ENCODE results near the gene CASP2. TPM values are rescaled to one million over a fixed set of nuclear protein-coding genes. Genes with fewer than 3 reads are reported as not detected.

CASP2 gene
- total RNA-seq: 59.5 and 62.2 TPM in 2 replicates

DNA sequence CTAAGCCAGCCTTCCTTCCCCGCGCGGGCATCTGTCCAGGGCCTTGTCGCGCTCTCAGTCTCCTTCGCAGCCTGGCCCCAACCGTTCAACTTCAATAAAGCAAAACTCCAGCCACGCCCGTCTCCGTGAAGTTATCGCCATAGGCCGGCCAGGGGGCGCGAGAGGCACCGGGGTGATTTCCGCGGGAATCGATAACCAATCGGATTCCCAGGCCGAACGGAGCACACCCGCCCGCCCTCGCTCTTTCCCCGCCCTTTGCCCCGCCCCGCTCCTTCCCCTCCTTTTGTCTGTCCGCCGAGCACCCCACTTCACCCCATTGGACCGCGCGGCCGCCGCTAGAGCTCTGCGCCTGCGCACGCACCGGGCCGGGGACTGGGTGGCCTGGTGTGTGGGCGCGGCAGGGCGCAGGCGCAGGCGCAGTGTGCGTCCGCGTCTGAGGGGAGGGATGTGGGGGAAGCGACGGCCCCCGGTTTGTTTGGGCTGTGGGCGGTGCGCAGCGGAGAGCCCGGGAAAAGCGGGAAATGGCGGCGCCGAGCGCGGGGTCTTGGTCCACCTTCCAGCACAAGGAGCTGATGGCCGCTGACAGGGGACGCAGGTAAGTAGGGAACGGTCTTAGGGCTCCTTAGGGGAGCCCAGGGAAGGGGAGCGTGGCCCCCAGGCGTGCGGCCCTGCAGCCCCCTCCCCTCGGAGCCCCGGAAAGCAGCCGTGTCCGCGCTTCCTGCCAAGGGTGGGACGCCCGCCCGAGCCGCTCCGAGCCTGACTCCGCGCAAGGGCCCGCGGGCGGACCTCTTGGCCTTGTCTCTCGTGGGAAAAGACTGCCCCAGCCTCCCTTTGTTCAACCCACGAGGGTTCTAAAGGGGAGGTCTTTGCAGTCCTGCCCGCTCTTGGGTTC is at the start of gene CASP2:
Gene CASP2, plus strand, starts transcription at position 417 of the 892 bp plus-strand sequence. Its CDS starts 105 bp downstream, at position 522.
- Mint-ChIP-seq H3K36me3 (ENCODE audit: low read depth) (peaks cover 31% of the 10 kb centered on the region), H3K27me3 (no peaks in the 10 kb centered on the region), H3K27ac (peak within 1 kb of the TSS; percentile 89), H3K4me1 (peaks cover 54% of the 10 kb centered on the region), H3K4me3 (peak within 1 kb of the TSS; percentile 96), H3K9me3 (no peaks in the 10 kb centered on the region)
- CTCF ChIA-PET: interaction anchor here (0.5 to 1.5 kb wide), 5 partner anchors 9 to 92 kb away, joined by 3 to 5 read pairs (median 4); no protein-coding TSS in a partner anchor
- TF ChIP-seq, protein P1, sequence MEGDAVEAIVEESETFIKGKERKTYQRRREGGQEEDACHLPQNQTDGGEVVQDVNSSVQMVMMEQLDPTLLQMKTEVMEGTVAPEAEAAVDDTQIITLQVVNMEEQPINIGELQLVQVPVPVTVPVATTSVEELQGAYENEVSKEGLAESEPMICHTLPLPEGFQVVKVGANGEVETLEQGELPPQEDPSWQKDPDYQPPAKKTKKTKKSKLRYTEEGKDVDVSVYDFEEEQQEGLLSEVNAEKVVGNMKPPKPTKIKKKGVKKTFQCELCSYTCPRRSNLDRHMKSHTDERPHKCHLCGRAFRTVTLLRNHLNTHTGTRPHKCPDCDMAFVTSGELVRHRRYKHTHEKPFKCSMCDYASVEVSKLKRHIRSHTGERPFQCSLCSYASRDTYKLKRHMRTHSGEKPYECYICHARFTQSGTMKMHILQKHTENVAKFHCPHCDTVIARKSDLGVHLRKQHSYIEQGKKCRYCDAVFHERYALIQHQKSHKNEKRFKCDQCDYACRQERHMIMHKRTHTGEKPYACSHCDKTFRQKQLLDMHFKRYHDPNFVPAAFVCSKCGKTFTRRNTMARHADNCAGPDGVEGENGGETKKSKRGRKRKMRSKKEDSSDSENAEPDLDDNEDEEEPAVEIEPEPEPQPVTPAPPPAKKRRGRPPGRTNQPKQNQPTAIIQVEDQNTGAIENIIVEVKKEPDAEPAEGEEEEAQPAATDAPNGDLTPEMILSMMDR (IDR thresholded peaks at IDR 0.05): no peak
- POLR2A ChIA-PET: interaction anchor here (0.6 to 2.3 kb wide), 17 partner anchors 8 to 1548 kb away, joined by 3 to 23 read pairs (median 5); partner anchors contain the start of genes GSTK1, TCAF1 and TPK1
- intact Hi-C loops (cut with micrococcal nuclease): loop anchor here (1.0 to 10.0 kb wide), 10 partner anchors 17 to 1547 kb away; partner anchors contain the start of genes EPHB6, GSTK1, TCAF1 and TPK1
- ATAC-seq (ENCODE audit: low read depth) (peak; percentile 91), DNase-seq (peak; percentile 97)

DNA sequence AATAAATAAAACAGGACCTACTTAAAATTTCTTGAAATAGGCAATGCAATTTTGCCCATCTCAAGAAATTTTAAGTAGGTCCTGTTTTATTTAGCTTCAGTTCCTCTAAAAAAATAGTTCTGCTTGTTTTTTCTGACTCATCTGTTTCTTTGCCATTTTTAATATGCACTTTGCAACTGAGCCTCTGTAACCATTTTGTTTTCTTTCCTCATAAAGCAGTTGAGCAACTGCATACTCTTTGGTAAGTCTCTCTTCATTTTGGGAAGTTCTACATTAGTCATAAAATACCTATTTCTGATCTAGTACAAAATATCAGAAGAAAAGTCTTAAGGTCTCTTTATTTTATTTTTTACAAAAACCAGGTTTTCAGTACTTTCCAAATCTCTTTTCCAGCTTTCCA is 48.3 kb upstream of the CASP2 start:
- intact Hi-C loops (cut with micrococcal nuclease): loop anchor here (1.0 to 10.0 kb wide), 10 partner anchors 17 to 1155 kb away; partner anchors contain the start of genes CASP2, EPHA1 and FAM131B
- CTCF ChIA-PET: interaction anchor here (0.9 to 4.3 kb wide), 28 partner anchors 10 to 1198 kb away, joined by 3 to 118 read pairs (median 7); partner anchors contain the start of genes EPHA1 and GSTK1
- H3K4me1 Mint-ChIP-seq: peaks cover 2% of the 10 kb centered on the region
- POLR2A ChIA-PET: interaction anchor here (1.3 to 1.5 kb wide), 2 partner anchors 23 to 140 kb away, joined by 4 to 10 read pairs; partner anchors contain the start of gene GSTK1
- no peak overlapping the region for H3K4me3 Mint-ChIP-seq
- peaks cover 21% of the 10 kb centered on the region for H3K9me3 Mint-ChIP-seq
- H3K27me3 Mint-ChIP-seq: peaks cover 14% of the 10 kb centered on the region
- ATAC-seq (ENCODE audit: low read depth) (no peak), DNase-seq (no peak)
- TF ChIP-seq, protein P1 (IDR thresholded peaks at IDR 0.05): no peak
- H3K36me3 Mint-ChIP-seq (ENCODE audit: low read depth): no peaks in the 10 kb centered on the region
- no peak overlapping the region for H3K27ac Mint-ChIP-seq

DNA sequence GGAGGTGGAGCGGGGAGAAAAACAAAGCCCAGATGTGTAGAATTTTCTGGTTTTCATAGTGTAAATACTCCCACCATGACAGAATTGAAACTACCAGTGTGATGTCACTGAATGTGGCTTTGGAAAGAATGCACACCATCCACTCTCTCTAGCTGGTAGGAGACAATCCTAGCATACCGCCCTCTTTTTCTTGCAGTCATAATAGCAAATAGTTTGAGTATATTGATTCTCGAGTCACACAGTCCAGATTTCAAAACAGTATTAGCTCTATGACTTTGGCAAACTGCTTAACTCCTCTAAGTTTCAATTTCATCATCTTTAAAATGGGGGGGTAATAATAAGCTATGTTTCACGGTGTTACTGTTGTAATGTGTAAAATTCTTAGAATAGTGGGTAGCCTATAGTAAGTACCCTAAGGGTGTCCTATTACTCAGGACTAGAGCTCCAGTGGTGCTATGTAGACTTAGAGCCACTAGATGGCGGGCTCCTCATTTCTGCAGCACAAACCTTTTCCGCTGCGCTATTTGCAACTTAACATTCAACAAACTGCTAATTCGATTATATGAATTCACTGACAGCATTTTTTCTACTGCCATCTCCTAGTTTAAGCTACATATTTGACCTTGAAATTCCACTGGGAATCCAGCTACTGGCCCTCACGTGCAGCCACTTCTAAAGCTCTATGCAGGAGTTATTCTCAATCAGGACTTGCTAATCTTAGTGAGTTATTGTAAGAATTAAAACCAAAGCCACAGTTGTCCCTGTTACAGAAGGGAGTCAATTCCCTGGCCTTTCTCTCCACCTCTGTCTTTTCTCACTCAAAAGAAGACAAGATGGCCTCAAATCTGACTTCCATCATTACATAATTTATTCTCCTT is 47.6 kb upstream of the CASP2 start:
- peaks cover 14% of the 10 kb centered on the region for H3K27me3 Mint-ChIP-seq
- H3K27ac Mint-ChIP-seq: no peak overlapping the region
- intact Hi-C loops (cut with micrococcal nuclease): loop anchor here (1.0 to 10.0 kb wide), 10 partner anchors 17 to 1154 kb away; partner anchors contain the start of genes CASP2, EPHA1 and FAM131B
- H3K9me3 Mint-ChIP-seq: peaks cover 17% of the 10 kb centered on the region
- CTCF ChIA-PET: interaction anchor here (0.6 to 4.3 kb wide), 46 partner anchors 8 to 1197 kb away, joined by 3 to 118 read pairs (median 5); partner anchors contain the start of genes CASP2, EPHA1 and GSTK1
- H3K36me3 Mint-ChIP-seq (ENCODE audit: low read depth): no peaks in the 10 kb centered on the region
- ATAC-seq (ENCODE audit: low read depth) (peak; percentile 98), DNase-seq (no peak)
- peaks cover 4% of the 10 kb centered on the region for H3K4me1 Mint-ChIP-seq
- POLR2A ChIA-PET: interaction anchor here (1.3 to 1.5 kb wide), 2 partner anchors 23 to 140 kb away, joined by 4 to 10 read pairs; partner anchors contain the start of gene GSTK1
- no peak overlapping the region for H3K4me3 Mint-ChIP-seq
- TF ChIP-seq, protein P1 (IDR thresholded peaks at IDR 0.05): peak; percentile 51

DNA sequence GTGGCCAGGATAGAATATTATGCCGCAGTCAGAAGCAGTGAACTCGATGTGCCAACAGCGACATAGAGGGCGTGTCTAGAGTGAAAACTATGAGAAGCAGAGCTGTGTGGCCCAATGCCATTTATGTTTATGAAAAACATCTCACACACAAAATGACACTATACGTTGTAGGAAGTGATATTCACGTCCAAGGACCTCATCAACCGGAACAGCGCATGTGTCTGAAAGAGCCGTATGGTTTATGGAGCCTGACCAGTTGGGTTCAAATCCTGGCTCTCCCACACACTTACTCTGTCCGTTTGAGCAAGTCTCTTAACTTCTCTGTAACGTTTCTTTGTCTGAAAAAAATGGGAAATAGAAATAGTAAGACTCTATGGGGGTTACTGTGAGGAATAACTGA is 45.8 kb upstream of the CASP2 start:
- Mint-ChIP-seq H3K9me3 (peaks cover 1% of the 10 kb centered on the region), H3K4me3 (no peak overlapping the region), H3K27ac (no peak overlapping the region), H3K4me1 (peaks cover 21% of the 10 kb centered on the region), H3K36me3 (ENCODE audit: low read depth) (no peaks in the 10 kb centered on the region), H3K27me3 (peaks cover 10% of the 10 kb centered on the region)
- DNase-seq (no peak), ATAC-seq (ENCODE audit: low read depth) (no peak)
- intact Hi-C loops (cut with micrococcal nuclease): loop anchor here (10.0 kb wide), 2 partner anchors 262 to 1152 kb away; no protein-coding TSS in a partner anchor
- CTCF ChIA-PET: interaction anchor here (1.5 to 4.3 kb wide), 3 partner anchors 58 to 174 kb away, joined by 5 to 118 read pairs (median 51); no protein-coding TSS in a partner anchor
- TF ChIP-seq, protein P1 (IDR thresholded peaks at IDR 0.05): no peak
- POLR2A ChIA-PET: no interaction called here
